GM12873 (cell line): ENCODE results near the gene POLD4.

Source experiments
- CTCF ChIP-seq: IDR thresholded peaks from 2 replicates; pipeline ENCODE4 v1.5.1; 2012; ENCODE audit warnings: low read depth, mild to moderate bottlenecking, moderate library complexity, low read length, control low read depth; ENCODE audit not compliant: insufficient read depth; ENCODE audit errors: missing control alignments

POLD4 gene

GRCh38 chr11:67332081-67332691, 21.2 kb downstream of the POLD4 start:
- no peak for TF ChIP-seq CTCF

- no peak for TF ChIP-seq CTCF
These were observed 29.8 kb downstream of the POLD4 start for GRCh38 chr11:67323526-67323925.

GRCh38 chr11:67322049-67322448, 31.3 kb downstream of the POLD4 start:
- TF ChIP-seq CTCF: no peak

- no peak for TF ChIP-seq CTCF
These were observed 32.0 kb downstream of the POLD4 start for GRCh38 chr11:67321313-67321871.

- TF ChIP-seq CTCF: no peak
These were observed 32.7 kb downstream of the POLD4 start for GRCh38 chr11:67320691-67321090.

GRCh38 chr11:67320011-67320410, 33.3 kb downstream of the POLD4 start:
- no peak for TF ChIP-seq CTCF

GRCh38 chr11:67317888-67318555, 35.3 kb downstream of the POLD4 start:
- no peak for TF ChIP-seq CTCF
